ENCODE results near the gene NETO2.

- no peak for TF ChIP-seq POLR2AphosphoS5 (IDR thresholded peaks at IDR 0.05)
- no peak for TF ChIP-seq CTCF (IDR thresholded peaks at IDR 0.05 in 8 of 11, conservative IDR thresholded peaks at IDR 0.05 in 3 of 11)
Observed at GRCh38 chr16:47072158-47072557, 71.6 kb downstream of the NETO2 start.
